ENCODE results near the gene TRMU.

TRMU gene

GRCh38 chr22:46376908-46377524 is 41.5 kb downstream of the TRMU start:
- Histone ChIP-seq H3K9me3 (ENCODE audit: low read length) (no peaks in the 10 kb centered on the region), H3K4me1 (ENCODE audit: insufficient read depth, low read length) (no peaks in the 10 kb centered on the region), H3K9ac (ENCODE audit: low read length) (no peak overlapping the region), H3K27ac (ENCODE audit: low read depth, low read length) (no peak overlapping the region), H3K36me3 (ENCODE audit: insufficient read depth, low read length) (no peaks in the 10 kb centered on the region), H3K4me3 (ENCODE audit: low read depth in 1 of 2, low read length in 2 of 2) (no peak overlapping the region), H3K27me3 (ENCODE audit: control insufficient read depth in 1 of 2, insufficient read depth in 2 of 2, low read length in 2 of 2) (no peaks in the 10 kb centered on the region)

GRCh38 chr22:46377525-46378425 is 42.3 kb downstream of the TRMU start:
- Histone ChIP-seq H3K4me3 (ENCODE audit: low read depth in 1 of 2, low read length in 2 of 2) (no peak overlapping the region), H3K27ac (ENCODE audit: low read depth, low read length) (no peak overlapping the region), H3K27me3 (ENCODE audit: control insufficient read depth in 1 of 2, insufficient read depth in 2 of 2, low read length in 2 of 2) (no peaks in the 10 kb centered on the region), H3K9ac (ENCODE audit: low read length) (no peak overlapping the region), H3K4me1 (ENCODE audit: insufficient read depth, low read length) (no peaks in the 10 kb centered on the region), H3K36me3 (ENCODE audit: insufficient read depth, low read length) (no peaks in the 10 kb centered on the region), H3K9me3 (ENCODE audit: low read length) (no peaks in the 10 kb centered on the region)

- no peak overlapping the region for H3K9ac ChIP-seq (ENCODE audit: low read length)
- no peak overlapping the region for H3K27ac ChIP-seq (ENCODE audit: low read depth, low read length)
- no peaks in the 10 kb centered on the region for H3K27me3 ChIP-seq (ENCODE audit: control insufficient read depth in 1 of 2, insufficient read depth in 2 of 2, low read length in 2 of 2)
- H3K9me3 ChIP-seq (ENCODE audit: low read length): no peaks in the 10 kb centered on the region
- no peaks in the 10 kb centered on the region for H3K4me1 ChIP-seq (ENCODE audit: insufficient read depth, low read length)
- H3K4me3 ChIP-seq (ENCODE audit: low read depth in 1 of 2, low read length in 2 of 2): no peak overlapping the region
- no peaks in the 10 kb centered on the region for H3K36me3 ChIP-seq (ENCODE audit: insufficient read depth, low read length)
Measured at GRCh38 chr22:46378426-46379065, 43.0 kb downstream of the TRMU start.

- H3K27ac ChIP-seq (ENCODE audit: low read depth, low read length): no peak overlapping the region
Measured at GRCh38 chr22:46379066-46379930, 43.8 kb downstream of the TRMU start.

GRCh38 chr22:46380069-46380468 is 44.6 kb downstream of the TRMU start:
- no peaks in the 10 kb centered on the region for H3K36me3 ChIP-seq (ENCODE audit: insufficient read depth, low read length)
- H3K27me3 ChIP-seq (ENCODE audit: control insufficient read depth in 1 of 2, insufficient read depth in 2 of 2, low read length in 2 of 2): no peaks in the 10 kb centered on the region
- no peak overlapping the region for H3K27ac ChIP-seq (ENCODE audit: low read depth, low read length)
- H3K4me3 ChIP-seq (ENCODE audit: low read depth in 1 of 2, low read length in 2 of 2): no peak overlapping the region
- H3K9me3 ChIP-seq (ENCODE audit: low read length): no peaks in the 10 kb centered on the region
- no peak overlapping the region for H3K9ac ChIP-seq (ENCODE audit: low read length)
- no peaks in the 10 kb centered on the region for H3K4me1 ChIP-seq (ENCODE audit: insufficient read depth, low read length)

More at GRCh38 chr22:46379066-46379930, 43.8 kb downstream of the TRMU start:
- no peak overlapping the region for H3K4me3 ChIP-seq (ENCODE audit: low read depth in 1 of 2, low read length in 2 of 2)
- no peaks in the 10 kb centered on the region for H3K27me3 ChIP-seq (ENCODE audit: control insufficient read depth in 1 of 2, insufficient read depth in 2 of 2, low read length in 2 of 2)
- H3K9me3 ChIP-seq (ENCODE audit: low read length): no peaks in the 10 kb centered on the region
- H3K36me3 ChIP-seq (ENCODE audit: insufficient read depth, low read length): no peaks in the 10 kb centered on the region
- H3K4me1 ChIP-seq (ENCODE audit: insufficient read depth, low read length): no peaks in the 10 kb centered on the region
- H3K9ac ChIP-seq (ENCODE audit: low read length): no peak overlapping the region

- Histone ChIP-seq H3K9me3 (ENCODE audit: low read length) (no peaks in the 10 kb centered on the region), H3K4me1 (ENCODE audit: insufficient read depth, low read length) (no peaks in the 10 kb centered on the region), H3K27me3 (ENCODE audit: control insufficient read depth in 1 of 2, insufficient read depth in 2 of 2, low read length in 2 of 2) (no peaks in the 10 kb centered on the region), H3K9ac (ENCODE audit: low read length) (no peak overlapping the region), H3K36me3 (ENCODE audit: insufficient read depth, low read length) (no peaks in the 10 kb centered on the region), H3K27ac (ENCODE audit: low read depth, low read length) (no peak overlapping the region), H3K4me3 (ENCODE audit: low read depth in 1 of 2, low read length in 2 of 2) (no peak overlapping the region)
Measured at GRCh38 chr22:46380581-46380980, 45.1 kb downstream of the TRMU start.

- Histone ChIP-seq H3K9ac (ENCODE audit: low read length) (no peak overlapping the region), H3K4me3 (ENCODE audit: low read depth in 1 of 2, low read length in 2 of 2) (no peak overlapping the region), H3K9me3 (ENCODE audit: low read length) (no peaks in the 10 kb centered on the region), H3K4me1 (ENCODE audit: insufficient read depth, low read length) (no peaks in the 10 kb centered on the region), H3K36me3 (ENCODE audit: insufficient read depth, low read length) (no peaks in the 10 kb centered on the region), H3K27me3 (ENCODE audit: control insufficient read depth in 1 of 2, insufficient read depth in 2 of 2, low read length in 2 of 2) (no peaks in the 10 kb centered on the region), H3K27ac (ENCODE audit: low read depth, low read length) (no peak overlapping the region)
Measured at GRCh38 chr22:46381142-46381541, 45.6 kb downstream of the TRMU start.

- H3K36me3 ChIP-seq (ENCODE audit: insufficient read depth, low read length): no peaks in the 10 kb centered on the region
- H3K27me3 ChIP-seq (ENCODE audit: control insufficient read depth in 1 of 2, insufficient read depth in 2 of 2, low read length in 2 of 2): no peaks in the 10 kb centered on the region
- no peak overlapping the region for H3K4me3 ChIP-seq (ENCODE audit: low read depth in 1 of 2, low read length in 2 of 2)
- no peaks in the 10 kb centered on the region for H3K4me1 ChIP-seq (ENCODE audit: insufficient read depth, low read length)
- no peaks in the 10 kb centered on the region for H3K9me3 ChIP-seq (ENCODE audit: low read length)
- H3K9ac ChIP-seq (ENCODE audit: low read length): no peak overlapping the region
- H3K27ac ChIP-seq (ENCODE audit: low read depth, low read length): no peak overlapping the region
Measured at GRCh38 chr22:46381731-46382130, 46.2 kb downstream of the TRMU start.

- Histone ChIP-seq H3K9me3 (ENCODE audit: low read length) (no peaks in the 10 kb centered on the region), H3K4me1 (ENCODE audit: insufficient read depth, low read length) (no peaks in the 10 kb centered on the region), H3K36me3 (ENCODE audit: insufficient read depth, low read length) (no peaks in the 10 kb centered on the region), H3K9ac (ENCODE audit: low read length) (no peak overlapping the region), H3K27ac (ENCODE audit: low read depth, low read length) (no peak overlapping the region), H3K4me3 (ENCODE audit: low read depth in 1 of 2, low read length in 2 of 2) (no peak overlapping the region), H3K27me3 (ENCODE audit: control insufficient read depth in 1 of 2, insufficient read depth in 2 of 2, low read length in 2 of 2) (no peaks in the 10 kb centered on the region)
Measured at GRCh38 chr22:46382524-46382923, 47.0 kb downstream of the TRMU start.

- Histone ChIP-seq H3K36me3 (ENCODE audit: insufficient read depth, low read length) (no peaks in the 10 kb centered on the region), H3K9me3 (ENCODE audit: low read length) (no peaks in the 10 kb centered on the region), H3K27ac (ENCODE audit: low read depth, low read length) (no peak overlapping the region), H3K9ac (ENCODE audit: low read length) (no peak overlapping the region), H3K4me3 (ENCODE audit: low read depth in 1 of 2, low read length in 2 of 2) (no peak overlapping the region), H3K27me3 (ENCODE audit: control insufficient read depth in 1 of 2, insufficient read depth in 2 of 2, low read length in 2 of 2) (no peaks in the 10 kb centered on the region), H3K4me1 (ENCODE audit: insufficient read depth, low read length) (no peaks in the 10 kb centered on the region)
Measured at GRCh38 chr22:46386312-46386711, 50.8 kb downstream of the TRMU start.

- no peaks in the 10 kb centered on the region for H3K9me3 ChIP-seq (ENCODE audit: low read length)
- no peaks in the 10 kb centered on the region for H3K36me3 ChIP-seq (ENCODE audit: insufficient read depth, low read length)
- H3K4me3 ChIP-seq (ENCODE audit: low read depth in 1 of 2, low read length in 2 of 2): no peak overlapping the region
- H3K27me3 ChIP-seq (ENCODE audit: control insufficient read depth in 1 of 2, insufficient read depth in 2 of 2, low read length in 2 of 2): no peaks in the 10 kb centered on the region
- H3K9ac ChIP-seq (ENCODE audit: low read length): no peak overlapping the region
- no peaks in the 10 kb centered on the region for H3K4me1 ChIP-seq (ENCODE audit: insufficient read depth, low read length)
- H3K27ac ChIP-seq (ENCODE audit: low read depth, low read length): no peak overlapping the region
Measured at GRCh38 chr22:46387748-46388147, 52.2 kb downstream of the TRMU start.
